Measurements from ENCODE around the gene BORCS8. TPM values are rescaled to one million over a fixed set of nuclear protein-coding genes. Genes with fewer than 3 reads are reported as not detected.
A peak's percentile ranks its signal among the peaks of the same experiment; 100 is the strongest.
"Not testable (repeated sequence)": the region's sequence is repeated elsewhere in the genome, so short reads cannot be mapped to it uniquely, and the experiment has no call there.

BORCS8 gene
- polyA plus RNA-seq, 10 donors = 9.0 to 13.7 (median 10.9) TPM

GRCh38 chr19:19185853-19186740, 5.9 kb downstream of the BORCS8 start:
- no peak for DNase-seq

DNA sequence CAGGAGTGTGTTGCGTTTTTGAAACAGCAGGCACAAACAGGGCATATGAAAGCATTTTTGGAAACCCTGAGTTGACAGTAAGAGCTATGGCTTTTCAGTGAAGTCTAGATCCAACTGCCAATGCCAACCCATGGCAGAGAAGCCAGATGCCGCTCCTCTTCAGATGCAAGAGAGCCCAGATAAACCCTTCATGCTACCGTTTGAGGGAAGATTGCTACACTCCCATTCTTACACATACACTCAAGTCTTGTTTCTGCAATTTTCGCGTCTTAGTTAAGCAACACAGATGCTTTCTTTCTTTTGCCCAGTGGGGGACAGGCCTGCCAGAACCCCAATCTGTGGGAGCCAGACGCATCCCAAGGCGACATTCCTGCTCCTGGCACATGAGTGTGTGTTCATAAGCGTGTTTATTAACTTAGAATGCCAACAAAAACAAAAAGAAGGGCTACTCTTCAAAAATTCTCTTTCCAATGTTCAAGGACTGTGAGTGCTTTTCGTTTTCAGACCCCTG, 10.4 kb downstream of the BORCS8 start:
- no peak for DNase-seq

DNA sequence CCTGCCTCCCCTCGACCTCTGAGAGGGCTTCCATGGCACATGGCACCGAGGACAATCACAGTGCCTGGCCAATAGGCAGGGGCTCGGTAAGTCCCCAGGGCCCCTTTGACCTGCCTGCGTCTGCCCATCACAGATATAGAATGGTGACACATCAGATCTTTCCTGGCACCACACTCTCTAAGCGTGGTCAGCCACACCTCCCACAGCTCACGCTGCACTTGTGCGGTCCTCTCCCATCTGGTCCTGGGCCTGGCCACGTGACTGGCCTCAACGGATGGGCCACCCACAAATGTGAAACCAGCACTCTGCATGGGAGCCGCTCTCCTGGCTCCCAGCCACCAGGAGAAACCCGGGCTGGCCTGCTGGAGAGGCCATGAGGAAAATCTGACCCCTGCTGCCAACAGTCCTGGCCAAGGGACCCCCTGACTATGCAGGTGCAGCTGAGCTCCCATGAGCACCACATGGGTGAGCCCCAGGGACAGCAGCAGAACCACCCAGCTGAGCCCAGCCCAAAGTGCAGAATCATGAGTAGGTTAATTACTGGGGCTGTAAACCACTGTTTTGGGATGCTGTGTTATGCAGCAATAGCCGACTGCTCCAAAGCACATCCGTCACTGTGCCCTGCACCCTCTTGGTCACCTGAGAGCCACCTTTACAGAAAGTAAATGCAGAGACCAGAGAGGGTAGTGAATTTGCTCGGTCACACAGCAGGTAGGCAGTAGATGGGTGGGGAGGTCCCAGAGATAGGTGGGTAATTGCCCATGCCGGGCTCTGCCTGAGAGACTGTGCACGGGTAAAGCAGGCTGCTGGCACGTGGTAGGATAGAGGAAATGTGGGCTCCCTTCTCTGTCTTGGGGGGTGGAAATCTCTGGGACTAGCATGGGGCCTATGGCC, 12.2 kb downstream of the BORCS8 start:
- DNase-seq = no peak

DNA sequence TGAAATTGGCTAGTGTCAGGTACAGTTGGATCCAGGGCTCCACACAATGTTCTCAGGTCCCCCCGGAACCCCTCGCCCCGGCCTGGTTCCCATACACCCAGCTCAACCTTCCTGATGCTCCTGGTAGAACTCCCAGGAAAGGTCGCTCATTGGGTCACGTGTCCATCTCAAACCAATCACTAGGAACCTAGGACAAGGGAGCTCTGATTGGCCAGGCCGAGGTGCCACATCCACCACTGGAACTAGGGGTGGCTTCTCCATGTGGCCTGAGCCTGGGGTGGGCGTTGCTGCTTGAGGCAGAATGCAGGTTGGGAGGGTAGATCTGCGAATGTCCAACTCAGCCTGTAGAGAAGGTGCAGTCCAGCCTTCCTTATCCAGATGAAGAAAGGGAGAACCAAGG, 15.0 kb downstream of the BORCS8 start:
- no peak for DNase-seq

GRCh38 chr19:19173243-19173642, 18.7 kb downstream of the BORCS8 start:
- not testable (repeated sequence) for DNase-seq

- DNase-seq = peak in 2 of 3 donors; percentile 29 to 31
These were observed 20.0 kb downstream of the BORCS8 start for GRCh38 chr19:19171821-19172532.

DNA sequence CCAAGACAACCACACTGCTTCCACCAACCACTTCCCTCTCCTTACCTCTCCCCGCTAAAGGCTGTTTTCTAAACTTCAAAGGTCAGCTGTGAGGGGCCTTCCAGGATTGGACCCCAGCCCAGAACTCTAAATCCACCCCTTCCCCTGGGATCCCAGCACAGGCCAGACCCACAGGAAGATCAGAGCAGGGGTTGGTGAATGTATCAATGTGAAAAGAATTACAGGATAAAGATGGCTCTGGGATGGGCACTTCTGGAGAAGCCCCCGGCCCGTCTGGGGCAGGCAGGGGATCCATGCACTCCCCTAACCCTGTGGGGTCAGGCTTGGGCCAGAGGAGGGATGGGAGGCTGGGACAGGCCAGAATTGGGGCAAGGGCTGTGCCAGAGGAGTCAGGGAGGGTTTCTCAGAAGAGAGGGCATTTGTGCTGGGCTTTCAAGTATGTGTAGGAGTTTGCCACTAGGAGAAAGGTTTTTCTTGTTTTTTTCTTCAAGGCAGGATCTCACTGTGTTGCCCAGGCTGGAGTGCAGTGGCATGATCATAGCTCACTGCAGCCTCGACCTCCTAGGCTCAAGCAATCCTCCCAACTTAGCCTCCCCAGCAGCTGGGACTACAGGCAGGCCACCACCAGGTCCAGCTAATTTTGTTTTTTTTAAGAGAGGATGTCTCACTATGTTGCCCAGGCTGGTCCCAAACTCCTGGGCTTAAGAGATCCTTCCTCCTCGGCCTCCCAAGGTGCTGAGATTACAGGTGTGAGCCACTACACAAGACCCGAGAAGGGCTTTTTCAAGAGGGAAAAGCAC, 20.9 kb downstream of the BORCS8 start:
- peak in 1 of 3 donors; percentile 35 for DNase-seq

DNA sequence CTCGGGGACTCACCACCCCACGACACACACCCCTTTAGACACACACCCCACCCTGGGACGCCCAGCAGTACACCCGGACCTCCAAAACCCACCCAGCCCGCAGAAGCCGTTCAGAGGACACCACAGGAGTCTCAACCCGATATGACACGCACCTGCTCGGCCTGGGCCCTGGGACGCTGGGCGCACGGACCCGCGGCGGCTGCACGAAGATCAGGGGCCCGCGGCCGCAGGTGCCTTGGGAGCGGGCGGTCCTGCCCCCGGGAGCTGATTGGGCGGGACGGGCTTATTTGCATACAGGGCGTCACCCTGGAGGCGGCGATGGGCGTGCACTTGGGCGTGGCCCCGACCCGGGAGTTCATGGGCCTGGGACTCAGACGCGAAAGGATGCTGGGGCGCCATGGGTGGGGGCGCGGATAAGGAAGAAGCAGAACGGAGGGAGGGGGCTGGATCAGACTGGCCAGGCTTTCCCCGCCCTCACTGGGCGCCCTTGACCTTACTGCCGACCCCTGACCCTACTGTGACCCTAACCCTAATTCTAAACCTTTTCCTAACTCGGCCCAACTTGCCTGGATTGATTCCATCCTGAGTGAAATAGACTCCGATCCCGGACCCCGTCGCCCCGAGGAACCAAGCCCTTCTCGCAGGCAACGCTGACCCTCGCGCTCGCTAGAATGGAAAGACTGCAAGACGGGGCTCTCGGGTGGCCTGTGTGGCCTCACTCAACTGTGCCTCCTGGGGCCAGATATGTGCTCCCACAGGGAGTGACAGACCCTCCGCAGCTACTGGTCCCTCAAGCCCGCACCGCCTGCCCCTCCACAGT, 21.7 kb downstream of the BORCS8 start, which contains the start of gene MEF2B:
TSS of gene MEF2B (minus strand) at position 211 of the 820 bp plus-strand sequence. CDS start 19,528 bp downstream, outside the sequence.
- peak; percentile 45 to 72 (median 61) for DNase-seq

- DNase-seq = no peak
These were observed 22.5 kb downstream of the BORCS8 start for GRCh38 chr19:19169236-19170052.

GRCh38 chr19:19167612-19168011, 24.3 kb downstream of the BORCS8 start:
- no peak for DNase-seq

GRCh38 chr19:19165396-19165795, 26.6 kb downstream of the BORCS8 start:
- no peak for DNase-seq

DNA sequence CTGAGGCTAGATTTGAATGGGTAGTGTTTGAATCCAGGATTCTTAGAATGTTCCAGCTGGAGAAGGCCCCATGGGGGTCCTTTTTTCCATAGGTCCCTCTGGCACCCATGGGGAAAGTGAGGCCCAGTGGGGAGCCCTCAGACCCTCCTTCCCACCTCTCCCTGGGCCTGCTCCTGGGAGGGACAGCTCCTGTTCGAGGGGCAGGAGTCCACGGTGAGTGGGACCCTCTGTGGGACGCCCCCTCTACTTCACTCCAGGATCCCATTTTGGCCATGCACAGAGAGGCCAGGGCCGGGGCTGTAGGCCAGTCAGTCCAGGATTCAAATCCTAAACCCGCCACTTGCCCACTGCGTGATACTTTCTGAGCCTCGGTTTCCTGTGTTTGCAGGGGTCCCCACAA, 29.5 kb downstream of the BORCS8 start:
- no peak for DNase-seq

DNA sequence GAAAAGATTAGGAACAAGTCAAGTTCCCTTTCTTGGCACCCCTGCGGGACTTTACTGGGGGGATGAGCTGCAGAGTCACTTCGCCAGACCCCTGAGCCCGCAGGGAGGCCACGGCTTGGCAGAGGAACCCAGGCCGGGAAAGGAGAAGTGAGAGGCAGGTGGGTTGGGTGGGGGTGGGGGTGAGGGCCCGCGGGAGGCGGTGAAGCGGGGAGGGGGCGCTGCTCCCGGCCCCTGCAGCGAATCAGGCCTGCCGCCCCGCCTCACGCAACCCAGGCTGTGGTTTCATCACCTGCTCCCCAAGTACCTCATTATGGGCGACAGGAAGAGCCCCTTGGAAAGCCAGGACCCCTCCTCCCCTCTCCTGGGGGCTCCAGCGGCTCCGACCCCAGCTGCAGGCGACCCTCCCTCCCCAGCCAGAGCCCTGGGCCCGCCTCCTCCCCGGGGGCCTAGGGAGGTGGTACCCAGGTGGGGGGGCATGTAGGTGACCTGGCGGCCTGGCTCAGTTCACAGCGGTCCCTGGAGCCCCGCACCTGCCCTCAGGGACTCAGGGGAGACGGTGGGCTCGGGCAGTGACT, 31.4 kb downstream of the BORCS8 start:
- DNase-seq = no peak

DNA sequence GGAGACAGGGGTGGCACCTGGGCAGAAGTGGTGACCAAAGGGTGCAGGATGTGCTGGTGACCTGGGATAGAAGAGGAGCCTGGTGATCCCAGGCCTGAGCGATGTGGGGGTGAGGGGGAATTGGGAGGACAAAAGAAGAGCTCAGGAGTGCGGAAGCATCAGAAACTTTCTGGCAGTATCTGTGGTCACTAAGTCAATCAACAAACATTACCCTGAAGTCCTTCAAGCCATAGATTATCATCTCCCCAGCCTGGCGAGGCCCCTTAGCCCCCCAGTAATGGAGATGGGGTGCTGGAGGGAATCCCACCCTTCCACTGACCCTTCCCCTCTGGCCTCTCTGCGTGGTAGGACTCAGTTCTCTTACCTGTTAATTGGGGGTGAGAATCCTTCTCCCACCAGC, 32.4 kb downstream of the BORCS8 start:
- DNase-seq = no peak

DNA sequence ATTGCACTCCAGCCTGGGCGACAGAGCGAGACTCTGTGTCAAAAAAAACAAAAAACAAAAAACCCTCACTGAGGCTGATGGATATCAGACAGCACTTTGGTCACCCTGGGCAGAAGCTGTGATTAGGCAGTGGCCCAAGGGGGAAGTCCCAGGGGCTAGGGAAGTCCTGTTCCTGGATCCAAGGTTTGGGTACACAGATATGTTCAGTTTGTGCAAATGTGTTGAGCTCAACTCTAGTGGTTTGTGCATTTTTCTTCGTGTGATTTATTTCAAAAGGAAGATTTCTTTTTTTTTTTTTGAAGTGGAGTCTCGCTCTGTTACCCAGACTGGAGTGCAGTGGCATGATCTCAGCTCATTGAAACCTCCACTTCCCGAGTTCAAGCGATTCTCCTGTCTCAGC, 34.1 kb downstream of the BORCS8 start:
- DNase-seq = no peak

GRCh38 chr19:19155495-19156219, 36.3 kb downstream of the BORCS8 start:
- DNase-seq = no peak

- no peak for DNase-seq
These were observed 37.0 kb downstream of the BORCS8 start for GRCh38 chr19:19154768-19155494.

Data from muscle of back (tissue), 11 donors.